Activated CD8-positive, alpha-beta T cell treated with anti-CD3 and anti-CD28 coated beads for 36 hours (primary cell): Measurements from ENCODE around the gene LDLRAD2. TPM values are rescaled to one million over a fixed set of nuclear protein-coding genes. Genes with fewer than 3 reads are reported as not detected.

Experiments
- ATAC-seq: fragments of 200-7000 bp; cut with Tn5 transposase; one replicate; pipeline ENCODE4 v1.10.0; 2021; ENCODE audit warnings: mild to moderate bottlenecking, moderate library complexity
- CTCF ChIA-PET: fragments of 350-600 bp; sonication (Branson Sonifier 250); formaldehyde crosslinking; loops from one replicate; lab custom pipeline; 2021; ENCODE audit warnings: antibody characterized with exemption; lab: Charles Lee
- POLR2A ChIA-PET: fragments of 350-600 bp; sonication (Branson Sonifier 250); formaldehyde crosslinking; loops from one replicate; lab custom pipeline; 2021; ENCODE audit warnings: antibody characterized with exemption; lab: Charles Lee
- DNase-seq: peaks from one replicate; pipeline ENCODE4 v3.0.0-alpha.2; 2020
- H3K27ac Mint-ChIP-seq: one replicate; pipeline ENCODE4 v1.8.0; 2021; ENCODE audit warnings: mild to moderate bottlenecking, mixed read lengths
- H3K27me3 Mint-ChIP-seq: one replicate; pipeline ENCODE4 v1.8.0; 2021; ENCODE audit warnings: mixed read lengths
- H3K36me3 Mint-ChIP-seq: one replicate; pipeline ENCODE4 v1.8.0; 2021; ENCODE audit warnings: low read depth, mixed read lengths
- H3K4me1 Mint-ChIP-seq: one replicate; pipeline ENCODE4 v1.8.0; 2021; ENCODE audit warnings: low read depth, mixed read lengths
- H3K4me3 Mint-ChIP-seq: one replicate; pipeline ENCODE4 v1.8.0; 2021; ENCODE audit warnings: mild to moderate bottlenecking, moderate library complexity, mixed read lengths
- H3K9me3 Mint-ChIP-seq: one replicate; pipeline ENCODE4 v1.8.0; 2021; ENCODE audit warnings: mixed read lengths
- intact Hi-C: fragments of 100-400 bp; cut with micrococcal nuclease; formaldehyde crosslinking; loops from one replicate; pipeline ENCODE4 v1.10.0; 2022
- total RNA-seq, 2 experiments: library from RNA; stranded (reverse); gene quantifications; one replicate each; pipeline ENCODE4 v1.2.3, GENCODE V29; 2021
- TF ChIP-seq, protein P1 (sequence below): fragments of 200-600 bp; IDR thresholded peaks from one replicate; pipeline ENCODE4 v1.8.0; 2022; ENCODE audit warnings: antibody characterized with exemption, mild to moderate bottlenecking

Gene LDLRAD2
- total RNA-seq, 2 experiments from 2014 or later, result 0.07 TPM; not detected in 1

DNA sequence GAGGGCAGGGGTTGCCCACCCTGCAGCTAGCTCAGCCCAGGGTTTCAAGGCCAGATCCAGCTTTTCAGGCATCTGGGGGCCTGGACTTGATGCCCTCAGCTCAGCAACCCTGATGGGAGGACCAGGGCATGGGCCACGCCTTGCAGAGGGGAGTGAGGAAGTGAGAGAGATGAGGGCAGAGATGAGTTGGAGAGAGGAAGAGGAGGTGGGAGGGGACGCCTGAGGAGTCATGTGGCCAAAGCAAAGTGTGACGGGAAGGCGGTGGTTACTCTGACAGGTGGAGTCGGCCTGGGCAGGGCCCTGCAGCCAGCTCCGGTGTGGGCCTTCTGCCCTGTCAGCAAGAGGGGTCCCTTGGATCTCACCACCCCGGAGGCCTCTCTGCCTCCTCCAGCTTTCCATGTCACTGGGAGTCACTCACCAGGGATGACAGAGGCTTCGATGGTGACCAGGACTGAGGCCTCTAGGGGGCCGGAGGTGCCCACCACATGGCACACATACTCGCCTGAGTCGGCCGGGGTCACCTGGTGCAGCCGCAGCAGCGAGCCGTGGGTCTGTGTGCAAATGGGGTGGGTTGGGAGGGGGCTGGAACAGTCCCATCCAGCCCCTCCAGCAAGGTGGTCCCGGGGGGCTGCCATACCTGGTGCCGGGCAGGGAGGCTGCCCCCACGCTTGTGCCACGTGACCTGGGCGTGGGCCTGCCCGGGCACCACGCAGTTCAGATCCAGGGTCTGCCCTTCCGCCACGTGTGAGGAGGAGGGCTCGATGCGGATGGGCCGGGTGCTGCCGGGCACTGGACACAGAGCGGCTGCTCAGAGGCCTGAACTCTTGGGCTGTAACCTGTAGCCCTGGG, 40.4 kb downstream of the LDLRAD2 start:
- ATAC-seq (peak; percentile 42), DNase-seq (no peak)
- Mint-ChIP-seq H3K27me3 (no peaks in the 10 kb centered on the region), H3K36me3 (no peaks in the 10 kb centered on the region), H3K9me3 (no peaks in the 10 kb centered on the region), H3K4me1 (no peaks in the 10 kb centered on the region), H3K27ac (no peak overlapping the region), H3K4me3 (no peak overlapping the region)
- intact Hi-C loops, result no loop called here
- TF ChIP-seq, protein P1, sequence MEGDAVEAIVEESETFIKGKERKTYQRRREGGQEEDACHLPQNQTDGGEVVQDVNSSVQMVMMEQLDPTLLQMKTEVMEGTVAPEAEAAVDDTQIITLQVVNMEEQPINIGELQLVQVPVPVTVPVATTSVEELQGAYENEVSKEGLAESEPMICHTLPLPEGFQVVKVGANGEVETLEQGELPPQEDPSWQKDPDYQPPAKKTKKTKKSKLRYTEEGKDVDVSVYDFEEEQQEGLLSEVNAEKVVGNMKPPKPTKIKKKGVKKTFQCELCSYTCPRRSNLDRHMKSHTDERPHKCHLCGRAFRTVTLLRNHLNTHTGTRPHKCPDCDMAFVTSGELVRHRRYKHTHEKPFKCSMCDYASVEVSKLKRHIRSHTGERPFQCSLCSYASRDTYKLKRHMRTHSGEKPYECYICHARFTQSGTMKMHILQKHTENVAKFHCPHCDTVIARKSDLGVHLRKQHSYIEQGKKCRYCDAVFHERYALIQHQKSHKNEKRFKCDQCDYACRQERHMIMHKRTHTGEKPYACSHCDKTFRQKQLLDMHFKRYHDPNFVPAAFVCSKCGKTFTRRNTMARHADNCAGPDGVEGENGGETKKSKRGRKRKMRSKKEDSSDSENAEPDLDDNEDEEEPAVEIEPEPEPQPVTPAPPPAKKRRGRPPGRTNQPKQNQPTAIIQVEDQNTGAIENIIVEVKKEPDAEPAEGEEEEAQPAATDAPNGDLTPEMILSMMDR, result no peak
- ChIA-PET CTCF (no interaction called here), POLR2A (no interaction called here)

DNA sequence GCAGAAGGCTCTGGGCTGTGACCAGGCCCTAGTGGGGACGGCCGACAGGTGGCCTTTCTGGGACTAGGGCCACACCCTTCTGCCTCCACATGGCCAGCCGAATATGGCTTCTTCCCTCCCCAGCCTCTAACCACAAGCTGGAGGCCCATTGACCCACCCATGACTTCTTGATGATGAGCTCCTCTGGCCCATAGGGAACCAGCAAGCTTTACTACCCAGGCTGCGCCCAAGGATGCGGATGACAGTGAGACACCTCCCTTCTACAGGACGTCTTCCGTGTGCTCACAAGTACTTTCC, 41.0 kb downstream of the LDLRAD2 start:
- CTCF ChIA-PET, result no interaction called here
- POLR2A ChIA-PET, result no interaction called here
- DNase-seq (no peak), ATAC-seq (no peak)
- no peaks in the 10 kb centered on the region for H3K9me3 Mint-ChIP-seq
- H3K27ac Mint-ChIP-seq, result no peak overlapping the region
- H3K4me3 Mint-ChIP-seq, result no peak overlapping the region
- H3K27me3 Mint-ChIP-seq, result no peaks in the 10 kb centered on the region
- H3K36me3 Mint-ChIP-seq, result no peaks in the 10 kb centered on the region
- intact Hi-C loops, result no loop called here
- TF ChIP-seq, protein P1, result no peak
- no peaks in the 10 kb centered on the region for H3K4me1 Mint-ChIP-seq

DNA sequence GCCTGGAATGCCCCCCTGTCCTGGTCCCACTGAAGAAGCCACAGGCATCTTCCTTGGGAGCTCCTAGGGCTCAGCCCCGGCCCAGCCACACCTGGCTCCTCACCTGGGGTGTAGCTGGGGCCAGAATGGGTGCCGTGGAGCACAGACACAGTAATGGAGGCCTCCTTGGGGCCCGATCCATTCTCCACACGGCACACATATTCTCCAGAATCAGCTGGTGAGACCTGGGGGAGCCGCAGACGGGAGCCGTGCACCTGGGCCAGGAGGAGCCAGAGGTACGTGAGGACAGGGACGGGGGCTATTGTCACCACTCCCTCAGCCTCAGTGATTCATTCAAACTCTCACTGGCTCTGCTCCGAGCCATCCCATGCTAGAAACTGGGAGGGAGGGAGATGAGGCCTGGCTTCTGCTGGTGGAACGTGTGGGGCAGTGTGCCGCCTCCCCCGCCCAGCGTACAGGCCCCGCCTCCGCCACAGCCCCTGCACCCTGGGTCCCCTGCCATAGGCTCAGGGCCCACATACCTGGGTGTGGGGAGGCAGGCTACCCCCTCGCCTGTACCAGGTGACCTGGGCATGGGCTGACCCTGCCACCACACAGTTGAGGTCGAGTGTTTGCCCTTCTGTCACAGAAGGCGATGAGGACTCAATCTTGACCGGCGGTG, 42.2 kb downstream of the LDLRAD2 start:
- H3K4me3 Mint-ChIP-seq, result no peak overlapping the region
- H3K27ac Mint-ChIP-seq, result no peak overlapping the region
- no peaks in the 10 kb centered on the region for H3K4me1 Mint-ChIP-seq
- ATAC-seq (no peak), DNase-seq (no peak)
- no peaks in the 10 kb centered on the region for H3K9me3 Mint-ChIP-seq
- ChIA-PET POLR2A (no interaction called here), CTCF (no interaction called here)
- H3K27me3 Mint-ChIP-seq, result no peaks in the 10 kb centered on the region
- intact Hi-C loops, result no loop called here
- TF ChIP-seq, protein P1, result no peak
- H3K36me3 Mint-ChIP-seq, result no peaks in the 10 kb centered on the region

DNA sequence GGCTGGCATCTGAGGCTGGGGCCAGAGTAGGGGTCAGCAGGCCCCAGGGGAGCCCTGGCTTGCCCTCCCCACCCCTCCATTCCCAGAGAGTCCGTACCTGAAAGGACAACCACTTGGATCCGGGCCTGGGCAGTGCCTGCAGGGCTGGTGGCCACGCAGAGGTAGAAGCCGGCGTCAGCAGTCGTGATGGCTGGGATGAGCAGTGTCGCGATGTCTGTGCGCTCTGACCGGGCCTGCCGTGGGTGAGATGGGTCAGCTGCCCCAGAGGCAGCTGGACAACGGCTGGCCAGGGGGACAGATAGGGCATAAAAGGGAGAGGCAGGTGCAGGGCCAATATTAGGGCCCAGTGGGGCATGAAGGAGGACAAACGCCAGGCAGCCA, 42.7 kb downstream of the LDLRAD2 start:
- Mint-ChIP-seq H3K4me3 (no peak overlapping the region), H3K27ac (no peak overlapping the region), H3K4me1 (no peaks in the 10 kb centered on the region), H3K27me3 (no peaks in the 10 kb centered on the region), H3K36me3 (no peaks in the 10 kb centered on the region), H3K9me3 (no peaks in the 10 kb centered on the region)
- intact Hi-C loops, result no loop called here
- ChIA-PET POLR2A (no interaction called here), CTCF (no interaction called here)
- no peak for DNase-seq
- TF ChIP-seq, protein P1, result no peak
- no peak for ATAC-seq
